ENCODE measurements around the gene MGAT5.

The MGAT5 gene

DNA sequence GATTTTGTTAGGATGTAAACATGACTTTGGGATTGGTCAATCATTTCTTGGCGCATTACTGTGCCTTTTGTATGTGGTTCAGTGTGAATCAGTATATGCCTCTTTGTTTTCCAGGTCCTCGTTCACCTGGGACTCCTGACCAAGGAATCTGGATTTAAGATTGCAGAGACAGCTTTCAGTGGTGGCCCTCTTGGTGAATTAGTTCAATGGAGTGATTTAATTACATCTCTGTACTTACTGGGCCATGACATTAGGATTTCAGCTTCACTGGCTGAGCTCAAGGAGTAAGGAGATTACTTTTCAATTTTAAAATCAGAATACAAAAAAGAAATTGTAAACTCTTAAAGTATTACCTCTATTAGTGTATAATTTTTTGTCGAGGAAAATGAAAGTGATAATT is 87.6 kb downstream of the MGAT5 start:
- no peak for DNase-seq

DNA sequence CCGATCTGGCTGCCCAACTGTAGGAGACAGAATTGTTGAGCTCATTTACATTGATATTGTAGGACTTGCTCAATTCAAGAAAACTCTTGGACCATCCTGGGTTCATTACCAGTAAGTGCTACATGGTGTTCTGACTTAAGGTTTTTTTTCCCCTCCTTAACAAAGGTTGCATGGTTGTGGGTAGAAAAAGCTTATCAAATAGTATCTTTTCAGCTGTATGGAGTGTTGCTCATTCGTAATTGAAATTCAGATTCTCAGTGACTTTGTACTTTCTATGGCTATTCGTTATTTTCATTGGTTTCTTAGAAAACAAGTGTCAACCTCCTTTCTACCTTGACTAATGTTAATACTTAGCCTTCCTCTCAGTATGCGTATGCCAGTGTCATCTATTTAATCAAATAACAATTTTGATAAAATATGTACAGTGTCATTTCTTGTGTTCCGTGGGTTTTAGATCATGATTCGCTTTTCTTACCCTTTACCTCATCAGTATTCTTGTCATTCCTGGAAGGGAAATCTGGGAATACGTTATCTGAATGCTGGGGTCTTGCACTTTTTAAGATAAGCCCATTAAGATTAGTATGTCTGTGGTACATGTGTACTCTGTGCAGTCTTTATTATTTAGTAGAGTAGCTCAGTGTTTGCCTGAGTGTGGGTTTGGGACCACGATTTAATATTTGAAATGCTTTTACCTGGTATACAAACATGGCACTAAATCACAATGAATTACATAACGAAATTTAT is 91.3 kb downstream of the MGAT5 start:
- no peak for DNase-seq

DNA sequence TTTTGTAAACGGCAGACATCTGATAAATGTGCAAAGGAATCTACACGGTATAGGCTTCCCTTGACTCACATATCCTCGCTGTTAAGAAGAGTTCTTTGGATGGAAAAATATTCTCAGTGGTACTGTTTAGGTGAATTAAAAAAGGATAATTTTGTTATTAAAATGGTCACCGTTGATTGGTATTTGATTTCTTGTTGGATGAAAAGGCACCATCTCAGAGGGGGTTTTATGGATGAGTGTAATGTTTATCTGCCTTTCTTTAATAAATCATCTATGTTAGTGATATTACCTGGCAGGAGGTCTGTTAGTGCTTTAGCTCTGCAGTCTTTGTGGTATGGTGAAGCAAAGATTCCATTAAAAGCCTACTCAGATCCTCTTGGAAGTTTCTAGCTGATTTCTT is 92.3 kb downstream of the MGAT5 start:
- DNase-seq = no peak

DNA sequence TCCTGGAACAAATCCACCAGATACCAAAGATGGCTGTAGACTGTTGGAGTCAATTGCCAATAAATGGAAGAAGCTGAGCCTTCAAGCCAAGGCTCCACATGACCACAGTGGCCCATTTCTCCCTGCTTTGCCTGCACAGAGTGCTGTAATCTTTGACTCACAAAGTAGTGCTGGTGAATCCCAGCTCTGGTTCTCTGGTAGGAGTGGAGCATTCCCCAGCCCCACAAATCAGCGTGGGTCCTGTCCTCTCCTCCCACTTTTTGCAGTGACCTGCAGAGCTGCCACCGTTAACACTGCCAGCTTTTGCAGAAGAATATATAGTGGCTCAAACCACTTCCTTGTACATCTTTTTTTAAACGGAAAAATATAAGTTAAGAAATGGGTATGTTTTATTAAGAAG is 93.9 kb downstream of the MGAT5 start:
- DNase-seq = no peak

DNA sequence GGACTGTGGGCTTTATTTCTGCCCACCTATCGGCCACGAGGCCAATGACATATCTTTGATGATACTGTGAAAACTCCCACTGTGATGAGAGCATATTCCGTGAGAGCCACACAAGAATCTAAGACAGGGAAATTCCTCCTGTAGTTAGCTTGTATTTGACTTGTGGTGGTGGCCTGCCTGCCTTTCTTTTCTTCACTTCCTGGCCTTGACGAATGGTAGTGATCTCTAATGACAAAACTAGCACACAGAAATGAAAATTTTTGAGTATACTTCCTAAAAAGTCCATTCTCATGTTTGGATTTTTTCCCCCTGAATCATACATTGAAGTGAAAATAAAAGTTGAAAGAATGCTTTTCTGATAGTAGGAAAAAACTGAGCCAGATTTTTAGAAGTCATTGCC is 94.4 kb downstream of the MGAT5 start:
- no peak for DNase-seq

DNA sequence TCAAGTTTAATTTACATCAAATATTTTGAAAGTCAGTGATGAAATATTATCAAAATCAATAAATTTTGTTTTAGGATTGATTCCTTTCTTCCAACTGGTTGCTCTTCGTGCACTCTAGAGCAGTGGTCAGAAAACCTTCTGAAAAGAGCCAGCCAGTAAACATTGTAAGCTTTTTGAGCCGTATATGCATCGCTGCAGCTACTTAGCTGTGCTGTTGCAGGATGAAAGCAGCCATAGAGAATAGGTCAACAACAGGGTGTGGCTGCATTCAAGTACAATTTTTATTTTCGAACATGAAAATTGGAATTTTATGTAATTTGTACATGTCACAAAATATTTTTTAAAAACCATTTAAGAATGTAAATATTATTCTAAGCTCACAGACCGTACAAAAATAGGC is 94.9 kb downstream of the MGAT5 start:
- no peak for DNase-seq

DNA sequence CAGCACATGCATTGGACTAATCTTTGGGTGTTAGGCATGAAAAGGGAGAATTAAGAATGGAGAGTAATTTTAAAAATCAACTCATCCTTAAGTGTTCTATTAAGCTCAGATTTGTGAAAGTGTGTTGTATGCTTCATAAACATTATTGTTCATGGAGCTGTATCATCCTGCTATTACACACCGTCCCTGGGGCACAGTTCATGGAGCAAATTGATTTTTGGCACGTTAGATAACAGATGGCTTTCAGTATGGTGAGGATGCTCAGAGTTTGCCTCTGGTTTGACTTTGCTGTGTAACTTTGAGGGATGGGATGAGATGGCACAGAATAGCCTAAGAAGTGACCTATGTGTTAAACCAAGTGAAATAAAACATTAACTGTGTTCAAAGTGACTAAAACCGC is 97.1 kb downstream of the MGAT5 start:
- no peak for DNase-seq

DNA sequence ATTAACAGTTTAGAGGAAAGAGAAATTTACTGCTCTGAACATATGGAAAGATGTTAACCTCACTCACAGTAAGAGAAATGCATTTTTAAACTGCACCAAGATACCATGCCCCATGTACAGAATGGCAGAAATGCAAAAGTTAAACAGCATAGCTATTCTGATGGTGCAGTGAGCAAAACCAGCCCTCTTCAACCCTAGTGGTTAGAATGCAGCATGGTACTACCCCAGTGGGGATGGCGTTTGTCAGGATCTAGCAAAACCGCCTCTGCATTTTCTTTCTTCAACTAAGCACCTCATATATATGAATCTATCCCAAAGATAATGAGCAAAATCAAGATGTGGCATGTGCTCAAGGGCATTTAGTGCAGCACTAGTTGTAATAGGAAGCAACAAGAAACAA is 98.0 kb downstream of the MGAT5 start:
- DNase-seq = no peak

DNA sequence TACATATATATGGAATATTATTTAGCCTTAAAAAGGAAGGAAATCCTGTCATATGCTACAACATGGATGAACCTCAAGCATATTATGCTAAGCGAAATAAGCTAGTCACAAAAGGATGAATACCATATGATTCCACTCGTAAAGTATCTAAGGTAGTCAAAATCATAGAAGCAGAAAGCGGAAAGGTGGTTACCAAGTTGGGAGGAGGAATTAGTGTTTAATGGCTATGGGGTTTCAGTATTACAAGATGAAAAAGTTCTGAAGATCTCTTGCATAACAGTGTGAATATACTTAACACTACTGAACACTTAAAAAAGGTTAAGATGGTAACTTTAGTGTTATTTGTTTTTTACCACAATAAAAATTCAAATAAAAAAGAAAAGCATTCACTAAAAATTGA is 99.0 kb downstream of the MGAT5 start:
- no peak for DNase-seq

DNA sequence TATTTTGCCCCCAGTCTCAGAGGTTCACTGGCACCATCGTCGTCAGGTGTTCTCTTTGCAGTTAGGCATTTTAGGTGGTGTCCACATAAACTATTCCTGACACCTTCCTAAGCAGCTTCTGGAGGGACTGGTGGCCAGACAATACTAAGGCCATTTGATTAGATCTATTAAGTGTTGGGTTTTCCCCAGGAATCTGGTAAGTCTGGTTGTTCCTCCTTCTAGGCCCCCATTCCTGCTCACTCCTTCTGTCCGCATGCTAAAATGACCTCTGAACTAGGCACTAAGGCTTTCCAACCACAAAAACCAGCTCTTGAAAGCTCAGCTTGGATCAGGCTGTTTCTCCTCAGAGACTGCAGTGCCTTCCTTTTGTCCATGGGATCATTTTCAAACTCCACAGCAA is 100.7 kb downstream of the MGAT5 start:
- DNase-seq = no peak

DNA sequence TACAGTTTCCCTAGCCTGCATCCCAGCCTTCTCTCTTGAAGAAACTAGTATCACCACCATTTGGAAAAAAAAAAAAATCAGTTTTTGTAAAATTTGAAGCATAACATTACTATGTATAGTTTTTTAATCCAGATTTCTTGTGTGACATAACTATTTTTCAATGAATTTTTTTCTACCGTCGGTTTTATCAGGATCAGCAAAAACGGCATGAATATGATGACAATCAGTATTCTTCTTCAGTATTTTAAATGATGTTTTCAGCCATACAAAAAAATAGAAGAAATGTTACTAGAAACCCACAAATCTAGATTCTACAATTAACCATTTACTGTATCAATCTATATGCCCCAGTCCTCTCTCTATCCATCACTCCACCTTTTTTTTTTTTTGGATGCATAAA is 103.9 kb downstream of the MGAT5 start:
- DNase-seq = no peak

DNA sequence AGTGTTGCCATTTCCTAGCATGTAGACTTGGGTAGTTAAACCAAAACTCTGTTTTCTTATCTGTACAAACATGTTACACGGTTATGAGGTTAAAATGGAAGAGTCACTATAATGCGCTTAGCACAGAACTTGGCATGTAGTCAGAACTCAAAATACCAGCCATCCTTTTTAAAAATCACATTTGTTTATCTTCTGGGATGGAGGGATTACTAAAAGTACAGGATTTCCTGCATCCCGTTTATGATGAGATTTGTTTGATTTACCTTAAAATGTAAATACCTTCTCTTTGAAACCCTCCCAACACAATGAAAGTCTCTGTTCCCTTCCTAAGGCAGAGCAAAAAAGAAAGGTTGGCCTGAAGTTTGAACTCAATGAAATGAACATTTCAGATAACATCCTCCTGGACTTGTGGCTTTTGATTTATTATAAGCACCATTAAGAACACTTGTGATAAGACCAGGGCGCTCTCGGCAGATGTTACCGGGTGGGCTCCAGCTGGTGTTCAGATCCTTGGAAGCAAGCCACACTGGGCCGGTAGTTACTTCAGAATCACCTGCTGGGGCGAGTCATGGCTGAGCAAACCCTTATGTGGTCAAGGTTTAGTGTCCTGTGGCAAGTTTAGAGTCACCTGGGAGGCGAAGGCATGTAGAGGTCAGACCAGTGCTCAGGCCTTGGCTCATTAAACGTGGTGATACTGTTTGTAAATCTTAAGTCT is 105.7 kb downstream of the MGAT5 start:
- no peak for DNase-seq

DNA sequence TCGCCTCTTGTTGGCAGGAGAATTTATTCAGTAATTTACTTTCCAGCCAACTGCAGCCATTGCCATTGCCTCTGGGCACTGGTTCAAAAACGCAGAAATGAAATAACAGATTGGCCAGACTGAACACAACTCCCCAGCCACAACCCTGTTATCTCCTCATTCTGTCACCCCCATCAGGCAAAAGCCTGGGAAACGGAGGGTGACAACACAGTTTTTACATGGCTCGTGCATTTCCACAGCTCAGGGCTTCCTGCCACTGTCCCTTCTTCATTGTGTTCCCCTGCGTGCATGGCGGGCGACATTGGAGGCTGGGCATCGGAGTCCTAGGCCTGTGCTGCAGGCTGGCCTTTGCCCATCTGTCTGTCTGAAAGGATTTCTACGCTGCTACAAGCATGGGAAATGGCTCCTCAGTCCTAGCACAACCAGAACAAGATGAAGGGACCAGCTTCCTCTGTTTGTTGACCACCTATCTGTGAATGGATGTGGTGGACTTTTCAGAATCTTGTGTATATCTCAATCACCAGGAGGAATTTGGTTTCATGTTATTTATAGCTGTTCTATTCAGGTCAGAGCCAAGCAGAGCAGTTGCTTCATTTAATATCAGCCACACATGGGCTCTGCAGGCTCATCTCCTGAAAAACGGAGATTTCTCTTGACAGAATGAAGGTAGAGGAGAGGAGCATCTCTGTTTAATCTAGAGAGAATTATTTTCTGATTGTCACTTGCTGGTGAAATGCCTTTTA is 107.0 kb downstream of the MGAT5 start:
- no peak for DNase-seq

DNA sequence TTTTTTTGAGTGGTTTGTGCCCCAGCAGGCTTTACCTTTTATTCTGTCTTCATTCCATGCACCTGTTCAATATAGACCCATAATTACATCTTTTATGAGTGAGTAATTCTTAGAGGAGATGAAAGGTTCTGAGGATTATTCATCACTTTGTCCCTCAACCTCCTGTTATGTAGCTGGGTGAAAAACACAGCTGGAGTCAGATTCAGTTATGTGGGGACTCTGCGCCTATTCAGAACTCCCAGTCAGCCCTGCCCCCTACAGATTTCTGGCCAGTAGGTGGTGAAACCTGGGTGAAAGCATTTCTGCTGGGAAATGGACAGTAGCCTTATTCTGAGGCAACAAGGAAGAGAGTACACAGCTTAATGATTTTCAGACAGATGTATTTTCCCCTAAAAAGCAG is 107.8 kb downstream of the MGAT5 start:
- no peak for DNase-seq

DNA sequence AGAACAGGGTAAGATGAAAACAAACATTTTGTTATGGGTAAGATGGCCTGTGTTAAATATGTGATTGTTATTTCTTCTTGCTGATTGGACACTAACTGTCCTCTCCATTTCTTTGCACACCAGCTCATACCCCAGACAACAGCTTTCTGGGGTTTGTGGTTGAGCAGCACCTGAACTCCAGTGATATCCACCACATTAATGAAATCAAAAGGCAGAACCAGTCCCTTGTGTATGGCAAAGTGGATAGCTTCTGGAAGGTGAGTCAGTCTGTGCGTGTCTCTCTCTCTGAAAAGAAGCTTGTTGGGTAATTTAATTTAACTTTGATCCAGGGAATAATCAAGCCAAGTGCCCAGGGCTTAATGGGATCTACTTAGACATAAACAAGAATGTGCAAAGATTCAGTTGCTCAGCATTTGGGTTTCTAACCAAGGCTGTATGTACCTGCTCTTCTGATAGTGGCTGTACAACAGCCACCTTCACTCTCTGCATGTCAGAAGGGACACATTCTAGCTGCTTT is 108.3 kb downstream of the MGAT5 start:
- no peak for DNase-seq

DNA sequence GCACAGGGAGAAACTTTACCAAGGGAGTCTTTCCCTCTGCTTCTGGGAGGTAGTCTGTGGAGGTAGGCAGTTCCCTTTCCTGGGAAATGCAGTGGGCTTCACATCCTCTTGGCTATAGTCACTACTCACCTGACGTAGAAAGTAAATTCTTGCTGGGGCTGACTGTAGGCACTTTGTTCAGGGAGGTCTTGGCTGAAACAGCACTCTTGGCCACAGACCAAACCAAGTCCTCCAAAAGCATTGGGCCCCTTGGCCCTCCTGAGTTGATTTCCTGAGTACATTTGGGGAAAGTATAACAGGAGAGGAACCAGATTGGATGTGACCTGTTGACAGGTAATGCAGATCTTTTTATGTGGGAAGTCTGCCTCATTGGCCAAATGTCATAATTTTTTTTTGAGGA is 108.9 kb downstream of the MGAT5 start:
- DNase-seq = no peak

DNA sequence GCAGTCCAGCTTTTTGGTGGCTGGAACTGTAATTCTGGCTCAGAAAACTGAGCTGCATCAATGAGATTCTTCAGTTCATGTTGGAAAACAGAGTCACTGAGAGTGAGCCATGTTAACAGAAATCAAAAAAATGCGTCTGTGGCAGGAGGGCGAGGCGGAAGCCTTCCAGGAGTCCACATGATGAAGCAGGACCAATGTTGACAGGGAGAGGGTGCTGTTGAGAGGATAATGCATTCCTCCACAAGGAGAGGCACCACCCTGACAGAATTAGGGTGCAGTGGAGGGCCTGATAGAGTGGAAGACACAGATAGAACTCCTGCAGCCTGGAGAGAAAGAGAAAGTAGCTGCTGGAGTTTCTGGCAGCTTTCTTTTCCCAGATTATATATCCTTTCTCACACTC is 111.5 kb downstream of the MGAT5 start:
- no peak for DNase-seq

DNA sequence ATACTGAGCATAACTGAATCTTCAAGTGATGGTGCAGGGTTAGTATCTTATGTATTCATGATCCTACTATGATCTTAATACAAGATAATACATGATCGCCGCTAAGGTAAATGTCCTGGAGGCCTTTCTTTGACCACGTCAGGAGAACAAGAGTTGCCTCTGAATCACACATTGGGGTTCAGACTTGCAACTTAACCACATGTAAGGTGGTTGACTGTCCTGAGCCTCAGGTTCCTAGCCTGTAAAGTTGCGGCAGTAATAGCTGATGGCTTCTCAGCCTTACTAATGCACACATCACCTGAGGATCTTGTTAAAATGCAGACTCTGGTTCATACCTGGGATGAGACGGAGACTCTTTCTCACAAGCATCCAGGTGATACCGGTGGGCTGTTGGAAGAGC is 112.5 kb downstream of the MGAT5 start:
- DNase-seq = no peak

DNA sequence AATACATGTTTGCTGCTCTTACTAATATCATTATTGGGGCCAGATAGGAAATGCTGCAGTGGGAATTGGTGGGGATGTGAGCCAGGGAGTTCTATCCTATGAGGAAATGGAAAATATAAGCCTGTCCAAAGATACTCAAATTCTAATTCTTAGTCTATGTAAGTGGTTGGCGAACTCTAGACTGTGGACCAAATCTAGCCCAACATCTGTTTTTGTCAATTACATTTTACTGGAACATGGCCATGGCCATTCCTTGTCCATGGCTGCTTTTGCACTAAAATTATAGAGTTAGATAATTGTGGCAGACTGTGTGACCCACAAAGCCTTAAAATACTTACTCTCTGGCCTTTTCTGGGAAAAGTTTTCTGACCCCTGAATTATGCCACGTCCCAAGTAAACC is 113.3 kb downstream of the MGAT5 start:
- no peak for DNase-seq

DNA sequence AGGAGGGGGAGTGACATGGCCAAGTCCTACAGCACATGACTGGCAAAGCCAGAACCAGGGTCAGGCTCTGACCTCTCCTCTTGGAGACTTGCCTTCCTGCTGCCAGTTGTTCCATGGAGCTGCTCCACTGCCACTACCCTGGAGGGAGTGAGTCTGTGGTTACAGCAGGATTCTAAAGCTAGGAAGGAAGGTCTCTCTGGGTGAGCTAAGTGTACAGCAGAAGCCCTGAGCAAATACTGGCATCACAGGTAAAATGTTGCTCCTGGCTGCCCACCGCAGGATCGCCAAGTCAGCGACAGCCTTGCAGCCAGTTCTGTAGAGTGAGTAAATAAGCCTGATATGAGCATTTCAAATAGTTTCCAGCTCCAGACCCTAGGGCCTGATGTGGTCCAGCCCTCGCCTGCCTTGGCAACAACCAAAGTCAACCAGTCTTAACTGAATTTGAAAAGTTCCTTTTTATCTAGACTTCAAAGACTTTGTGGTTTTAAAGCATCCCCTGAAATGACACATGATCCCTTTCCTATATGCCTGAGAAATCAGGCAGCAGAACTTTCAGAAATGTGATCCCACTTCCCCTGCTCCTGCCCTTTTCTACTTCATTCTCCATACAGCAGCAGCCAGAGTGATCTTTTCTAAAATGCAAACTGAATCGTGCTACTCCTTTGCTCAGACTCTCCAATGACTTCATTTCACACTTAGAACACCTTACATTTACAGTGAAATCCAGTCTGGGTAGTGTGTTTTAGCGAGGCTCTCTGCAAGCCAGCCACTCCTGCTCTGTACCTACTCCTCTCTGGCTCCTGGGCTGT is 114.3 kb downstream of the MGAT5 start:
- no peak for DNase-seq

DNA sequence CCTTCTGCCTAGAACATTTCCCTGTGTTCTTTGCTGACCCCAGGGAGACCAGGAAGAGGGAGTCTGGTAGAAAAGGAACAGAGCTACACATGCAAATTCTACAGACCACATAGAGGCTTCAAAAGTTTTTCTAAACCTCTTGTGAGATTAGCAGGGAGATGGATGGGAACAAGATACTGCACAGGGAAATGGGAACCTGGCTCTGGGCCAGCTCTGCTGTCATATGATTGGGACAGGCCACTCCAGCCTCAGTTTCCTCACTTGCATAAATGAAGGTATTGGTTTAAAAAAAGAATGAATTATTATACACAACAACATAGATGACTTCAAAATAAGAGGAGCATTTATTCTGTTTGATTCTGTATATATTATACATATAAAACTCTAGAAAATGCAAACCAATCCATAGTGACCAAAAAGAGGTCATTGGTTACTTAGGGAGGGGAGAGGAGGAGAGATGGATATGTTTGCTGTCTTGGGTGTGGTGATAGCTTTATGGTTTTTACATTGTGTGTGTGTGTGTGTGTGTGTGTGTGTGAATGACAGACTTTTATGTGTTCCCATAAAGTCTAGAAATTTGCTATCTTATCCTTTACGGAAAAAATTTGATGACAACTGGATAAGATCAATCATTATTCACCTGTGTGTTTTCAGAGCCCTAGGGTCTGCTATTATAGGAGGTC is 115.5 kb downstream of the MGAT5 start:
- DNase-seq = no peak

DNA sequence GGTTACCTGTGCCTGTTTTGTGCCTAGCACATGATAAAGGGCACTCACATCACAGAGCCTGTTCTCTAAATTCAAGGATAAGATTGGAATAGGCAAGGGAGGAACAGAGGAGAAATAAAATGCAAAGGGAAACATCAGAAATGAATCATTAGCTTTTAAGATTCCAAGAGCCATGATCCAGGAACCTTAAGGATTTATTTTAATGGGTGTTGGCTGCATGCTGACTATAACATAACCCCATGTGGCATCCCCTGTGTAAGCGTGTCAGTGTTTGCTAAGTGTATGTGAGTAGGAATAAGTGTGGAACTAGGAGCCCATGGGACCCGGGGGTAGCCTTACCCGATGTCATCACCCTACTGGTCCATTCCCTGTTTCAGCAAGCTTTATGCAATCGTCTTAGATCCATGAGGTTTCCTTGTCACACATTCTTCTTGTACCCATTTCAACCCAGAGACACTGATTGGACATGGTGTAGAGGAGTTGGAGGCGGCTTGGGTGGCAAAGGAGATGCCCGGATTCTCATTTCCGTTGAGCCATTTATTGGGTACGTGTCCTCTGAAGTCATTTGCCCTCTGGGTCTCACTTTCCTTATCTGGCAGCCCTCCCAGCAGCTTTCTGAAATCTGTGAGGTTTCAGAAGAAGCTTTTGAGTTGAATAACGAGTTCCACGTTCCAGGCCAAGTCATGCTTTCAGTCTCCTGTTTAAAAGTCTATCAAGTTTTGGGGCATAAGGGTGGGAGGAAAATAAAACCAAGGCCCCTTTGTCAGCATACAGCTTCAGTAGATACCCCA is 117.0 kb downstream of the MGAT5 start:
- no peak for DNase-seq

Data from cortex of kidney (tissue), 1 donor.